SKM-1 (cell line): ENCODE measurements around the gene PTPRN.

Experiments used
- DNase-seq: peaks from one replicate; lab custom pipeline; 2025; ENCODE audit not compliant: unreplicated experiment; lab: John Stamatoyannopoulos, UW

PTPRN gene

DNA sequence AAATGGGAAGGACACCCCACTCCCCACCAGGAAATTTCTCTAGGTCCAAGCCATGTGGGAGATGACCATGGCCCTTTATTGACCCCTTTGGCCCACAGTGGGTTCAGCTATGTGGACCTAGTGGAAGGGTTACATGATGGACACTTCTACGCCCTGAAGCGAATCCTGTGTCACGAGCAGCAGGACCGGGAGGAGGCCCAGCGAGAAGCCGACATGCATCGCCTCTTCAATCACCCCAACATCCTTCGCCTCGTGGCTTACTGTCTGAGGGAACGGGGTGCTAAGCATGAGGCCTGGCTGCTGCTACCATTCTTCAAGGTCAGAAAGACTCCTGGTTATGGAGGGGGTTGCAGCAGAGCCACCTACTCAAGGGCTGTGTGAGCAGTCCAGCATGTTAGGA is 62.6 kb downstream of the PTPRN start:
- no peak for DNase-seq

- DNase-seq = no peak
These were observed 63.3 kb downstream of the PTPRN start for GRCh38 chr2:219245899-219246230.

GRCh38 chr2:219245148-219245898 is 63.9 kb downstream of the PTPRN start, which contains the start of the genes GLB1L and STK16:
Gene GLB1L (minus strand): TSS chr2:219245444. CDS start chr2:219243573, 1,871 bp downstream.
Gene STK16 (plus strand): TSS chr2:219245479. CDS start chr2:219246000, 521 bp downstream.
- DNase-seq = peak; percentile 52

DNA sequence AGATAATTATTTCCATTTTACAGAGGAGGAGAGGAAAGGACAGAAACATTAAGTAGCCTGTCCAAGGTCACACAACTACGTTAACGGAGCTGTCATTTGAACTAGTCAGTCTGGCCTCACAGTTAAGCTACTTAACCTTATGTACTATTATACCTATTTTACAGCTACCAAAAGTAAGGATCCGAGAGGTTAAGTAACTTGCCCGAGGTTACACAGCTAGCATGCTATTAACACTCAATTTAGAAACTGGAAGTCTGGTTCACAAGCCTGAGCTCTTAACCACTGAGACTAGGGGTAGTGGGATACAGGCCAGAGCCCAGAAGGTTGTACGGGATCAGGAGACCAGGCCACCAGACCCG is 64.4 kb downstream of the PTPRN start:
- DNase-seq = no peak

GRCh38 chr2:219243291-219243761 is 65.9 kb downstream of the PTPRN start:
- DNase-seq = no peak
